ENCODE measurements around the gene ENDOD1. TPM values are rescaled to one million over a fixed set of nuclear protein-coding genes. Genes with fewer than 3 reads are reported as not detected.

ENDOD1 gene
- total RNA-seq, 4 donors from 2014 or later, result 31.1 to 52.3 (median 36.8) TPM

GRCh38 chr11:95115597-95115996 lies 26.0 kb downstream of the ENDOD1 start:
- no peaks in the 10 kb centered on the region for H3K9me3 ChIP-seq
- DNase-seq, result no peak
- no peak overlapping the region for H3K27ac ChIP-seq
- no peak overlapping the region for H3K4me3 ChIP-seq (replicated peaks in 1 of 3)
- WGBS, 2 donors, result 88 to 90% methylated on average over 1 of the region's 1 CpG
- no peaks in the 10 kb centered on the region for H3K4me1 ChIP-seq
- no peaks in the 10 kb centered on the region for H3K36me3 ChIP-seq
- no peaks in the 10 kb centered on the region for H3K27me3 ChIP-seq
- intact Hi-C loops (cut with DNase I), result no loop called here
- TF ChIP-seq POLR2A (IDR thresholded peaks at IDR 0.05) (no peak), CTCF (IDR thresholded peaks at IDR 0.05) (no peak)

- WGBS, 2 donors, result 93 to 100% methylated on average over 2 of the region's 2 CpGs
Measured at GRCh38 chr11:95119361-95120060, 29.9 kb downstream of the ENDOD1 start.

GRCh38 chr11:95121698-95122097 lies 32.1 kb downstream of the ENDOD1 start:
- Histone ChIP-seq H3K9me3 (no peaks in the 10 kb centered on the region), H3K4me3 (replicated peaks in 1 of 3) (no peak overlapping the region), H3K27ac (no peak overlapping the region), H3K4me1 (no peaks in the 10 kb centered on the region), H3K27me3 (no peaks in the 10 kb centered on the region), H3K36me3 (no peaks in the 10 kb centered on the region)
- 94 to 96% methylated on average over 1 of the region's 1 CpG for WGBS, 2 donors
- intact Hi-C loops (cut with DNase I), result no loop called here
- DNase-seq, result no peak
- TF ChIP-seq POLR2A (IDR thresholded peaks at IDR 0.05) (no peak), CTCF (IDR thresholded peaks at IDR 0.05) (no peak)

More at GRCh38 chr11:95119361-95120060, 29.9 kb downstream of the ENDOD1 start:
- TF ChIP-seq POLR2A (IDR thresholded peaks at IDR 0.05) (no peak), CTCF (IDR thresholded peaks at IDR 0.05) (no peak)
- Histone ChIP-seq H3K4me1 (no peaks in the 10 kb centered on the region), H3K27ac (no peak overlapping the region), H3K9me3 (no peaks in the 10 kb centered on the region), H3K27me3 (no peaks in the 10 kb centered on the region), H3K4me3 (replicated peaks in 1 of 3) (no peak overlapping the region), H3K36me3 (no peaks in the 10 kb centered on the region)
- DNase-seq, result no peak
- intact Hi-C loops (cut with DNase I), result no loop called here

- no peak for DNase-seq
- Histone ChIP-seq H3K27ac (no peak overlapping the region), H3K4me3 (replicated peaks in 1 of 3) (no peak overlapping the region), H3K36me3 (peaks cover 4% of the 10 kb centered on the region in 2 donors), H3K9me3 (no peaks in the 10 kb centered on the region), H3K4me1 (no peaks in the 10 kb centered on the region), H3K27me3 (no peaks in the 10 kb centered on the region)
- no peak for TF ChIP-seq CTCF (IDR thresholded peaks at IDR 0.05)
- no peak for TF ChIP-seq POLR2A (IDR thresholded peaks at IDR 0.05)
- intact Hi-C loops (cut with DNase I), result no loop called here
- 72 to 86% methylated on average over 3 of the region's 3 CpGs for WGBS, 2 donors
Measured at GRCh38 chr11:95123556-95123955, 33.9 kb downstream of the ENDOD1 start.

- H3K27me3 ChIP-seq, result no peaks in the 10 kb centered on the region
- H3K4me3 ChIP-seq (replicated peaks in 1 of 3), result no peak overlapping the region
- 90 to 92% methylated on average over 3 of the region's 3 CpGs for WGBS, 2 donors
- no peak overlapping the region for H3K27ac ChIP-seq
- no peaks in the 10 kb centered on the region for H3K9me3 ChIP-seq
- TF ChIP-seq POLR2A (IDR thresholded peaks at IDR 0.05) (no peak), CTCF (IDR thresholded peaks at IDR 0.05) (no peak)
- H3K36me3 ChIP-seq, result peaks cover 10 to 15% of the 10 kb centered on the region in 2 donors
- H3K4me1 ChIP-seq, result no peaks in the 10 kb centered on the region
- intact Hi-C loops (cut with DNase I), result no loop called here
- DNase-seq, result no peak
Measured at GRCh38 chr11:95128602-95129001, 39.0 kb downstream of the ENDOD1 start.

All from thyroid gland (tissue), 4 donors.